T-helper 22 cell (primary cell): ENCODE results near the gene MMD.
"Not testable (repeated sequence)": the region's sequence is repeated elsewhere in the genome, so short reads cannot be mapped to it uniquely, and the experiment has no call there.

Source experiments
- DNase-seq: peaks from one replicate; pipeline ENCODE4 v3.0.0-alpha.2; 2020; ENCODE audit warnings: low read depth

Gene MMD

GRCh38 chr17:55391764-55392467, 29.7 kb downstream of the MMD start:
- no peak for DNase-seq

GRCh38 chr17:55391244-55391757, 30.3 kb downstream of the MMD start:
- DNase-seq, result no peak

GRCh38 chr17:55390364-55390977, 31.2 kb downstream of the MMD start:
- DNase-seq, result no peak

GRCh38 chr17:55389715-55390114, 31.9 kb downstream of the MMD start:
- not testable (repeated sequence) for DNase-seq

GRCh38 chr17:55388842-55389241, 32.8 kb downstream of the MMD start:
- no peak for DNase-seq

GRCh38 chr17:55386796-55387332, 34.8 kb downstream of the MMD start:
- no peak for DNase-seq

- no peak for DNase-seq
These were observed 36.9 kb downstream of the MMD start for GRCh38 chr17:55384643-55385232.

GRCh38 chr17:55383771-55384642, 37.6 kb downstream of the MMD start:
- DNase-seq, result no peak

GRCh38 chr17:55381017-55381770, 40.4 kb downstream of the MMD start:
- no peak for DNase-seq

- DNase-seq, result no peak
These were observed 43.9 kb downstream of the MMD start for GRCh38 chr17:55377671-55378275.

- no peak for DNase-seq
These were observed 52.9 kb downstream of the MMD start for GRCh38 chr17:55368706-55369105.

- no peak for DNase-seq
These were observed 55.6 kb downstream of the MMD start for GRCh38 chr17:55366020-55366481.

- DNase-seq, result no peak
These were observed 58.6 kb downstream of the MMD start for GRCh38 chr17:55363033-55363432.

GRCh38 chr17:55360971-55361370, 60.7 kb downstream of the MMD start:
- no peak for DNase-seq

GRCh38 chr17:55356434-55357328, 65.0 kb downstream of the MMD start:
- DNase-seq, result peak; percentile 29

GRCh38 chr17:55354941-55355340, 66.7 kb downstream of the MMD start:
- no peak for DNase-seq

- no peak for DNase-seq
These were observed 67.6 kb downstream of the MMD start for GRCh38 chr17:55354010-55354409.

GRCh38 chr17:55351226-55351625, 70.4 kb downstream of the MMD start:
- DNase-seq, result no peak

- no peak for DNase-seq
These were observed 70.8 kb downstream of the MMD start for GRCh38 chr17:55350825-55351205.
